ENCODE data around the gene GRK3. TPM values are rescaled to one million over a fixed set of nuclear protein-coding genes. Genes with fewer than 3 reads are reported as not detected.

Gene GRK3
- total and polyA plus RNA-seq, 10 of the 15 experiments (the other 5 are each of a cell fraction or from before 2014, with no cell fraction given) = 3.1 to 35.1 (median 14.7) TPM

GRCh38 chr22:25718135-25718840 is 153.8 kb downstream of the GRK3 start:
- POLR2A ChIA-PET = no interaction called here
- peaks cover 4 to 10% of the 10 kb centered on the region in 2 experiments; a peak in 3 of 4 replicates for H3K36me3 ChIP-seq (ENCODE audit: control insufficient read depth in 2 of 2, insufficient read depth in 2 of 2, low read length in 1 of 2)
- no peak overlapping the region for H2AFZ ChIP-seq (ENCODE audit: control insufficient read depth, low read depth, low read length)
- H3K27me3 ChIP-seq (replicated peaks in 1 of 2; ENCODE audit: control insufficient read depth in 2 of 2, insufficient read depth in 2 of 2, low read length in 1 of 2) = no peaks in the 10 kb centered on the region
- no peak for TF ChIP-seq SUPT20H (IDR thresholded peaks at IDR 0.05; ENCODE audit: borderline replicate concordance, control insufficient read depth, low read depth, low read length)
- TF ChIP-seq USF1 (IDR thresholded peaks at IDR 0.05; ENCODE audit: borderline replicate concordance, extremely low read length, insufficient read depth, low read depth, low read length) = no peak
- no peak for TF ChIP-seq CBX3 (IDR thresholded peaks at IDR 0.05; ENCODE audit: borderline replicate concordance, low read depth)
- no peak for TF ChIP-seq ZNF592 (IDR thresholded peaks at IDR 0.05)
- TF ChIP-seq FOXK2 (IDR thresholded peaks at IDR 0.05) = no peak
- no peak for TF ChIP-seq E4F1 (IDR thresholded peaks at IDR 0.05; ENCODE audit: borderline replicate concordance, partially characterized antibody)
- no peak for TF ChIP-seq TAF1 (IDR thresholded peaks at IDR 0.05; ENCODE audit: borderline replicate concordance, low read depth, low read length)
- no peak for TF ChIP-seq CHD2 (IDR thresholded peaks at IDR 0.05; ENCODE audit: borderline replicate concordance, low read depth, low read length)
- H3K9me3 ChIP-seq (replicated peaks; ENCODE audit: control insufficient read depth, insufficient read depth, low read length) = no peaks in the 10 kb centered on the region
- no peak overlapping the region for H3K4me3 ChIP-seq
- CTCF ChIA-PET = no interaction called here
- BruUV-seq (replicated peaks) = no TSS peak
- no peaks in the 10 kb centered on the region for H3K4me1 ChIP-seq (ENCODE audit: control insufficient read depth, insufficient read depth, low read length)
- 95% methylated on average over 10 of the region's 10 CpGs for WGBS (ENCODE audit: insufficient coverage, insufficient replicate concordance, low lambda C conversion rate, missing lambda C conversion rate)
- SMC1A ChIA-PET (ENCODE audit: uncharacterized antibody, unreplicated experiment) = interaction anchor here (0.9 to 1.0 kb wide), 2 partner anchors 11 to 24 kb away, joined by 3 read pairs; partner anchors contain the start of gene MYO18B
- in situ Hi-C loops (cut with MboI) = no loop called here
- intact Hi-C loops (cut with micrococcal nuclease; ENCODE audit: unreplicated experiment) = no loop called here
- DNase-seq (ENCODE audit: low read depth, low spot score) = no peak
- no peaks in the 10 kb centered on the region for H3K79me2 ChIP-seq (ENCODE audit: control insufficient read depth, insufficient read depth, low read length)
- no peak for ATAC-seq
- H4K20me1 ChIP-seq (ENCODE audit: control insufficient read depth, insufficient read depth) = no peaks in the 10 kb centered on the region
- no peak overlapping the region for H3K9ac ChIP-seq (ENCODE audit: control insufficient read depth, insufficient read depth, low read length)
- no peak overlapping the region for H3K4me2 ChIP-seq (ENCODE audit: control insufficient read depth, insufficient read depth)
- H3K27ac ChIP-seq (ENCODE audit: control insufficient read depth, insufficient read depth) = no peak overlapping the region
- FAIRE-seq = no peak
- RAD21 ChIA-PET (ENCODE audit: unreplicated experiment) = no interaction called here

Data from GM12878 (cell line).